Karpas-422 (cell line): ENCODE data around the gene CAMK2G. TPM values are rescaled to one million over a fixed set of nuclear protein-coding genes. Genes with fewer than 3 reads are reported as not detected.
A peak's percentile ranks its signal among the peaks of the same experiment; 100 is the strongest.

Experiments
- DNase-seq: peaks from one replicate; pipeline ENCODE4 v3.0.0-alpha.2; 2015
- H2AFZ ChIP-seq: fragments of 200-600 bp; sonication (generic); 2 replicates; pipeline ENCODE4 v1.6.1; 2014; ENCODE audit warnings: antibody characterized with exemption, low read length, mixed read lengths
- H3K27ac ChIP-seq: fragments of 200-600 bp; sonication (generic); 2 replicates; pipeline ENCODE4 v1.5.1; 2014; ENCODE audit warnings: mild to moderate bottlenecking, low read length, moderate library complexity
- H3K27me3 ChIP-seq: fragments of 200-600 bp; sonication (generic); 2 replicates; pipeline ENCODE4 v1.6.1; 2014; ENCODE audit warnings: low read length, mixed read lengths
- H3K36me3 ChIP-seq: fragments of 200-600 bp; sonication (generic); 2 replicates; pipeline ENCODE4 v1.6.1; 2014; ENCODE audit warnings: low read length, mixed read lengths; ENCODE audit not compliant: insufficient read depth
- H3K4me1 ChIP-seq: fragments of 200-600 bp; sonication (generic); 2 replicates; pipeline ENCODE4 v1.6.1; 2014; ENCODE audit warnings: mild to moderate bottlenecking, low read length, mixed read lengths
- H3K4me2 ChIP-seq: fragments of 200-600 bp; sonication (generic); 2 replicates; pipeline ENCODE4 v1.6.1; 2014; ENCODE audit warnings: low read length, low read depth, mild to moderate bottlenecking; ENCODE audit not compliant: poor library complexity, severe bottlenecking
- H3K4me3 ChIP-seq: fragments of 200-600 bp; sonication (generic); 2 replicates; pipeline ENCODE4 v1.5.1; 2014; ENCODE audit warnings: mild to moderate bottlenecking, antibody characterized with exemption, low read length, mixed read lengths
- H3K79me2 ChIP-seq: fragments of 200-600 bp; sonication (generic); 2 replicates; pipeline ENCODE4 v1.6.1; 2014; ENCODE audit warnings: mild to moderate bottlenecking, low read length, mixed read lengths
- H3K9ac ChIP-seq: fragments of 200-600 bp; sonication (generic); 2 replicates; pipeline ENCODE4 v1.6.0; 2014; ENCODE audit warnings: low read length
- H3K9me2 ChIP-seq: fragments of 200-600 bp; sonication (generic), shearing (Covaris generic); replicated peaks from 2 replicates; pipeline ENCODE4 v1.6.0; 2014; ENCODE audit warnings: mild to moderate bottlenecking, low read length, moderate library complexity; ENCODE audit not compliant: insufficient read depth
- H3K9me3 ChIP-seq: fragments of 300-700, 200-600 bp; sonication (generic); 2 replicates; pipeline ENCODE4 v1.6.1; 2014; ENCODE audit warnings: low read length, mixed read lengths
- H4K20me1 ChIP-seq: fragments of 200-600 bp; sonication (generic); 2 replicates; pipeline ENCODE4 v1.6.1; 2014; ENCODE audit warnings: mild to moderate bottlenecking, antibody characterized with exemption, low read length, low read depth; ENCODE audit not compliant: insufficient read depth
- total RNA-seq: library from RNA; depleted of rRNA; stranded (reverse); fragments of >200 nt; shearing (Covaris generic); gene quantifications from 2 replicates; pipeline ENCODE4 v1.2.3, GENCODE V29; 2014; ENCODE audit warnings: low replicate concordance

CAMK2G gene
- total RNA-seq, 1 experiment from 2014 or later = 28.2 TPM

DNA sequence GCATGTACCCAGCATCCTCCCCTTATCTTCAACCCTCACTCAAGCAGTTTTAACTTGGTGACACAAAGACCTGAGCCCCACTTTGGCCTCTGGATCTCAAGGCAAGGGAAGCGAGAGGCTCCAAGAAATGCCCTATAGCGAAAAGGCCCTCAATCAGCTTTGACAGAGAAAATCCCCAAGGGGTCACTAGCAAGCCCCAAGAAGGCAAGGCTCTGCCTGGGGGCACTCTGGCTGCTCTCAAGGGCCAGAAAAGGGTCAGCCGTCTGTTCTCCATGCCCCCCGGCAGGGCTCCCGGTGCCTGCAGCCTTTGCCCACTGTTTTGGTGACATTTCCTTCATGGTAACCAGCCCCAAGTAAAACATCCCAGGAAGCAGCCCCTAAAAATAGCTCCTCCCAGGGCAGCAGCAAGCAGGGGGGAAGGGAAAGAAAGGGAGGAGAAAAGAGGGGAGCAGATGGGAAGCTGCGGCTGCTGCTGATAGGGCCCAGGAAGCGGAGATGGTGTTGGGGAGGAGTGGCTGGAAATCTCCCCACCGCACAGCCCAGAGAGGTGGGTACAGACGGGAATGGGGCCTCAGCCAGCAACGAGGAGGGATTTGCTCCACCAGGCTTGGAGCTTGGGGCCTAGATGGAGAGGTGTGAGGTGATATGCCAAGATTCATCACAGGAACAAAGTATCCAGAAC is 7.1 kb downstream of the CAMK2G start:
- H3K4me3 ChIP-seq = no peak overlapping the region
- no peaks in the 10 kb centered on the region for H3K27me3 ChIP-seq
- peak overlapping the region; percentile 73; the same call in 1 of the 2 replicates for H3K9ac ChIP-seq
- no peaks in the 10 kb centered on the region for H3K9me2 ChIP-seq
- H3K79me2 ChIP-seq = peaks cover 71% of the 10 kb centered on the region
- DNase-seq = no peak
- no peaks in the 10 kb centered on the region for H4K20me1 ChIP-seq
- H3K4me1 ChIP-seq = peaks cover 44% of the 10 kb centered on the region
- no peak overlapping the region for H2AFZ ChIP-seq
- no peak overlapping the region for H3K27ac ChIP-seq
- H3K4me2 ChIP-seq = no peak overlapping the region
- H3K9me3 ChIP-seq = no peaks in the 10 kb centered on the region
- H3K36me3 ChIP-seq = peaks cover 20% of the 10 kb centered on the region; the same call in 1 of the 2 replicates

DNA sequence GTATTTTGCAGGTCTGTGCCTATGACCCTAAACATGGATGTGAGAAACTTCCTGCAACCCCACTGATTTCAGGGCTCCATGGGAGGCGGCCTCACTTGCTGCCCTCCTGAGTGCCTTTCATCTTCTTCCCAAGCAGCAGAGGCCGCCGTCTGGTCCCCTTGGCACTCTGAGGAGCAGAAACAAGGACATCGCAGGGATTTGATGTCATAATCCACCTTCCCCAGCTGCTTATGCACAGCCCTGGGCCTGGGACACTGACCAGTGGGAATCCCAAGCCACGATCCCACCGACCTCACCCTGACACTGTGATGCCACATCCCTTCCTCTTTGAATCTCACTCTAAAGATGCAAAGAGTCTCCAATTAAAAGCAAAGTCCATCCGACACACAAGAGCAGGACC is 7.7 kb downstream of the CAMK2G start:
- H3K9me3 ChIP-seq = no peaks in the 10 kb centered on the region
- H3K9me2 ChIP-seq = no peaks in the 10 kb centered on the region
- peak overlapping the region; percentile 65 for H3K4me2 ChIP-seq
- no peak overlapping the region for H2AFZ ChIP-seq
- H3K36me3 ChIP-seq = peaks cover 20% of the 10 kb centered on the region; the same call in 1 of the 2 replicates
- H3K9ac ChIP-seq = peak overlapping the region; percentile 73
- DNase-seq = no peak
- H3K4me1 ChIP-seq = peaks cover 49% of the 10 kb centered on the region
- no peak overlapping the region for H3K4me3 ChIP-seq
- peak overlapping the region; percentile 83 for H3K27ac ChIP-seq
- H3K79me2 ChIP-seq = peaks cover 70% of the 10 kb centered on the region
- H3K27me3 ChIP-seq = no peaks in the 10 kb centered on the region
- H4K20me1 ChIP-seq = no peaks in the 10 kb centered on the region

DNA sequence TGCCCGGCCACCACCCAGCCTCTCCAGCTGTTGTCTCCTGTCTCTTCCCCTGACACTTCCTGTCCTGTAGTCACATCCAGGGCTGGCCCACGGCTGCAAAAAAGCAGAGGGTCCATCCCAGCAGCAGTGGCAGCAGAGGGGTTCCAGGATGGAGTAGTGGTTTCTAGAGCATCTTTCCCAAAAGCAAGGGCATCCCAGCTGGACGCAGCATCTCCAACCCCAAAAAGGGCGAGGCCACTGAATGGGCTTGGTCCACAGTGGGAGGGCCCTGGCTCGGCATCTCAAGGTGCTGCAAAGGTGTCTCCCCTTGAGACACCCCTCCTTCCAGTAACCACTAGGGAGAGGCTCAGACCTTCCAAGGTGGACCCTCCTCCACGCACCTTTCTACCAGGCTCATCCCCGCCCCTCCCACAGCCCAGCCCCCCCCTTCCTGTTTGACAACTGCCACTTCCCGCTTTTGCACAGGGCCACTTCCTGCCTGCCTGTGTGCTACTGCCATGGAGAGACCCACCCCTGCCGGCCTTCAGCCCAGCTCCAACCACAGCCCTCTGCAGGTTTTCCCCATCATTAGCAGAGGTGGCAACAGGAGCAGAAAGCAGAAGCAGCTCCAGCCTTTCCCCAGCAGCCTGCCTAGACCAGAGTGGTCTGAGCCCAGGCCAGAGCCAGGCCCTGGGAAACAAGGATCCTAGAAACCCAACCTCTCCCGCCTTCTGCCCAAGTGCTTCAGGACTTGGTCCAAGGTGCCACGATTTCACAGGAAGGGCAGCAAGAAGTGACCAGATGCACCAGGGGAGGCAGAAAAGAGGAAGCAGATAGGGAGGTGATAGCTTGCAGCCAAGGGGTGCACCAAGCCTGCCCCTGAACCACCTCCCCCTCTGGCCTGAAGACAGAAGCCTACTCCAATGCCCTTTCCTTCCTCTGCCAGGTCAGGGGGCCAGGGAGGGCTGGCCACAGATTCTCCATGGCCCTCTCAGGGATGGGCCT is 8.6 kb downstream of the CAMK2G start:
- Histone ChIP-seq H3K9me2 (no peaks in the 10 kb centered on the region), H2AFZ (no peak overlapping the region), H3K27ac (peak overlapping the region; percentile 83), H3K9ac (peak overlapping the region; percentile 73), H4K20me1 (no peaks in the 10 kb centered on the region), H3K9me3 (no peaks in the 10 kb centered on the region), H3K4me2 (peak overlapping the region; percentile 65), H3K27me3 (no peaks in the 10 kb centered on the region), H3K4me1 (peaks cover 56% of the 10 kb centered on the region), H3K79me2 (peaks cover 63% of the 10 kb centered on the region), H3K36me3 (peaks cover 17% of the 10 kb centered on the region; the same call in 1 of the 2 replicates), H3K4me3 (peak overlapping the region; percentile 56)
- peak; percentile 83 for DNase-seq

DNA sequence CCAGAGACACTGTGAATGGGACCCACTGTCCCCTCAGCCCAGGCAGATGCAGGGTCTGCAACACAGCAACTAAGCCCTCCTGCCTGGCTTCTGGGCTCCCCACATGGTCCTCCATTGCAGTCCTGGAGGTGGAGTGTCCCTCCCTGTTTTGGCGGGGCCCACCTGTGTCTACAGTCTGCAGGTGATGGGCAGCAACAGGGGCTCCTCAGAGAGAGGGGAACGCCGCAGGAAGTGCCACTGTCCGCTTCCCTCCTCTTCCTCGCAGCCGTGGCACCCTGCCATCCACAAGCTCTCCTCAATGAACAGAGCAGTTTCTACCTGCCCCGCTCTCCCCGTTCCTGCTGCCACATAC is 9.3 kb downstream of the CAMK2G start:
- Histone ChIP-seq H3K4me2 (peak overlapping the region; percentile 65), H3K9ac (peak overlapping the region; percentile 73), H3K36me3 (peaks cover 16% of the 10 kb centered on the region; the same call in 1 of the 2 replicates), H3K79me2 (peaks cover 60% of the 10 kb centered on the region), H3K4me3 (peak overlapping the region; percentile 56; the same call in 1 of the 2 replicates), H3K4me1 (peaks cover 62% of the 10 kb centered on the region), H3K9me3 (no peaks in the 10 kb centered on the region), H2AFZ (no peak overlapping the region), H4K20me1 (no peaks in the 10 kb centered on the region), H3K27ac (peak overlapping the region; percentile 83), H3K9me2 (no peaks in the 10 kb centered on the region), H3K27me3 (no peaks in the 10 kb centered on the region)
- DNase-seq = no peak

DNA sequence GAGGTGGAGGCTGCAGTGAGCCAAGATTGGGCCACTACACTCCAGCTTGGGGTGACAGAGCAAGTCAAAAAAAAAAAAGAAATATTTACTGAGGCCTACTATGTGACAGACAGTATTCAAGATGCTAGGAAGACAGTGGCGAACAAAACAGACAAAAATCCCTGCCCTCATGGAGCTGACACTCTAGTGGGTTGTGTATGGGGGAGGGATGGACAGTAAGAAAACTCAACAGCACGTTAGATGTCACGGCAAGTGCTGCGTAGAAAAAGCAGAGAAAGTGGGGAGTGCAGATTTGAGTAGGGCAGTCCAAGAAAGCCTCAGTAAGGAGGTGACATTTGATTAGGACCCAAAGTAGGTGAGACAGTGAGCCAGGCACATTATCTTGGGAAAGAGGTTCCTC is 10.1 kb downstream of the CAMK2G start:
- H3K9me2 ChIP-seq = no peaks in the 10 kb centered on the region
- H3K36me3 ChIP-seq = peaks cover 11% of the 10 kb centered on the region; the same call in 1 of the 2 replicates
- H3K4me2 ChIP-seq = no peak overlapping the region
- H3K27me3 ChIP-seq = no peaks in the 10 kb centered on the region
- no peak overlapping the region for H2AFZ ChIP-seq
- no peak overlapping the region for H3K4me3 ChIP-seq
- H3K9ac ChIP-seq = no peak overlapping the region
- H3K9me3 ChIP-seq = no peaks in the 10 kb centered on the region
- H4K20me1 ChIP-seq = no peaks in the 10 kb centered on the region
- peaks cover 71% of the 10 kb centered on the region for H3K4me1 ChIP-seq
- H3K27ac ChIP-seq = no peak overlapping the region
- H3K79me2 ChIP-seq = peaks cover 59% of the 10 kb centered on the region
- no peak for DNase-seq

DNA sequence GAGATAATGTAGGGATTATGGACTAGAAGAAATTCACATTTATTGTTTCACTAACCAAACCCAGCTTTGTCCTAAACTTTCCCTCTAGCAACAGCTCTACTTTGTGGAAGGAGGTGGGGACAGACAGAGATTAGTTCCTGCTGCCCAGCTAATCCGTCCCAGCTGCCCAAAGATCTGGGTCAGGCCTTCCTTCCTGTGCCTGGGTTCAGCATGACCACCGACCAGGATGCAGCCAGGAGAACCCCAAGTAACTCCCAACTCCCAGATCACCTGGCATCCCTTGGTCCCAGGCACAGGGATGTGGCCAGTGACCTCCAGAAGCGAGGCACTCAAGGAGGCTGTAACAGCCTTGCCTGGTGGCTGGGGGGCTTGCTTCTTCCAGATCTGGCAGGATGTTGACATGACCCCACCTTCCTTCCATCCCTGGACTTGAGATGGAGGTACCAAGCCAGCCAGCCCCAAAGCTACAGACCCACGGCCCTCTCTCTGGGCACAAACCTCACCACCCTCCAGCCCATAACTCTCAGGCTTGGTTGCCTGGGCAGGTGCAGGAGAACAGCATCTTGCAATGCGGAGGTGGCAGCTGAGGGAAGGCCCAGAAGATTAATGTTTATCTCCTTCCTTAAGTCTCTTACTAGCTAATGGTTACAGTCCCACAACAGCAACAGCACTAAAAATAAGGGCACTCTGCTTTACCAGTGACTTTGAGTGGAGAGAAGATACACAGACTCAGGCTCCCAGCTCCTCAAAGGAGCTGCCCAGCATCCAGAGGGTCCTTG is 11.1 kb downstream of the CAMK2G start:
- peaks cover 18% of the 10 kb centered on the region; the same call in 1 of the 2 replicates for H3K36me3 ChIP-seq

DNA sequence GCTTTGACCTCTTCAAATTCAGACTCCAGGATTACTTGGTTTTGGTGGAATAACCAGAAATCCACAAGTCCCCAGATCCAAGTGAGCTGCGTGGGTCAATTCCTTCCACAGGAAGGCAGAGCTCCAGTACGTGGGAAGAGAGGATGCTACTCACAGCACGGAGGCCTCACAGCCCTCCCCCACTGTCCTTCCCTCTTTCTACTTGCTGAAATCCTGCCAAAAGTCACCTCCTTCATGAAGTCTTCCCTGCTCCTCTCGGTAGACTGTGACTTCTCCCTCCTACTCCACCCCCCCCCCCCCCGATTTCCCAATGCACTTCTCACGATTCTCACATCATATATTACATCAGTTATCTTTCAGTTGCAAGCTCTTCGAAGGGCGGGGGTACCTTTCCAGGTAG is 12.3 kb downstream of the CAMK2G start:
- H3K27ac ChIP-seq = no peak overlapping the region
- H3K36me3 ChIP-seq = peaks cover 21% of the 10 kb centered on the region; the same call in 1 of the 2 replicates
- H4K20me1 ChIP-seq = no peaks in the 10 kb centered on the region
- H3K79me2 ChIP-seq = peaks cover 74% of the 10 kb centered on the region
- peak overlapping the region; percentile 20 for H3K4me2 ChIP-seq
- no peak overlapping the region for H2AFZ ChIP-seq
- H3K9me3 ChIP-seq = no peaks in the 10 kb centered on the region
- H3K4me1 ChIP-seq = peaks cover 88% of the 10 kb centered on the region
- no peaks in the 10 kb centered on the region for H3K9me2 ChIP-seq
- no peak overlapping the region for H3K4me3 ChIP-seq
- no peaks in the 10 kb centered on the region for H3K27me3 ChIP-seq
- DNase-seq = no peak
- H3K9ac ChIP-seq = no peak overlapping the region

More for the DNA sequence above, 11.1 kb downstream of the CAMK2G start:
- no peak for DNase-seq
- Histone ChIP-seq H3K4me3 (no peak overlapping the region), H3K4me2 (no peak overlapping the region), H3K9me2 (no peaks in the 10 kb centered on the region), H3K4me1 (peaks cover 81% of the 10 kb centered on the region), H3K79me2 (peaks cover 62% of the 10 kb centered on the region), H3K9me3 (no peaks in the 10 kb centered on the region), H3K27ac (no peak overlapping the region), H3K27me3 (no peaks in the 10 kb centered on the region), H2AFZ (no peak overlapping the region), H4K20me1 (no peaks in the 10 kb centered on the region), H3K9ac (no peak overlapping the region; the same call in 1 of the 2 replicates)
